GM21717 (cell line): Measurements from ENCODE around the gene TRPM5.

ENCODE experiments used
- ATAC-seq: cut with Tn5 transposase; IDR thresholded peaks from one replicate; pipeline ENCODE4 v1.9.1; 2021; ENCODE audit warnings: mild to moderate bottlenecking, moderate library complexity; ENCODE audit not compliant: unreplicated experiment

TRPM5 gene

GRCh38 chr11:2471048-2471803 lies 26.9 kb upstream of the TRPM5 start:
- no peak for ATAC-seq

GRCh38 chr11:2470495-2470894 lies 26.2 kb upstream of the TRPM5 start:
- no peak for ATAC-seq

- ATAC-seq: no peak
Observed at GRCh38 chr11:2468363-2469235, 24.3 kb upstream of the TRPM5 start.

- no peak for ATAC-seq
Observed at GRCh38 chr11:2467695-2468055, 23.4 kb upstream of the TRPM5 start.

GRCh38 chr11:2466869-2467694 lies 22.8 kb upstream of the TRPM5 start:
- no peak for ATAC-seq

GRCh38 chr11:2466069-2466801 lies 21.9 kb upstream of the TRPM5 start:
- no peak for ATAC-seq

- no peak for ATAC-seq
Observed at GRCh38 chr11:2465202-2466068, 21.1 kb upstream of the TRPM5 start.

GRCh38 chr11:2464451-2465165 lies 20.3 kb upstream of the TRPM5 start:
- ATAC-seq: no peak

GRCh38 chr11:2463766-2464277 lies 19.5 kb upstream of the TRPM5 start:
- ATAC-seq: no peak

- no peak for ATAC-seq
Observed at GRCh38 chr11:2462986-2463765, 18.9 kb upstream of the TRPM5 start.

GRCh38 chr11:2462543-2462985 lies 18.2 kb upstream of the TRPM5 start:
- ATAC-seq: no peak

GRCh38 chr11:2461956-2462542 lies 17.7 kb upstream of the TRPM5 start:
- no peak for ATAC-seq

GRCh38 chr11:2461253-2461955 lies 17.1 kb upstream of the TRPM5 start:
- ATAC-seq: no peak

- no peak for ATAC-seq
Observed at GRCh38 chr11:2460540-2461252, 16.4 kb upstream of the TRPM5 start.

GRCh38 chr11:2459796-2460531 lies 15.7 kb upstream of the TRPM5 start:
- no peak for ATAC-seq
